ENCODE results near the gene DHX16. TPM values are rescaled to one million over a fixed set of nuclear protein-coding genes. Genes with fewer than 3 reads are reported as not detected.

DHX16 gene
- total and polyA plus RNA-seq, 2 experiments from 2014 or later, result 23.6 to 30.6 TPM

GRCh38 chr6:30711758-30712380 is 39.1 kb upstream of the DHX16 start:
- no peak overlapping the region for H2AFZ ChIP-seq
- peaks cover 6% of the 10 kb centered on the region; the same call in 1 of the 2 replicates for H3K36me3 ChIP-seq (ENCODE audit: low read depth)
- no peaks in the 10 kb centered on the region for H3K27me3 ChIP-seq (replicated peaks; ENCODE audit: insufficient read depth)
- peaks cover 5% of the 10 kb centered on the region; the same call in 1 of the 2 replicates for H3K4me1 ChIP-seq (ENCODE audit: insufficient read depth)
- H3K27ac ChIP-seq, result no peak overlapping the region
- no peak overlapping the region for H3K4me3 ChIP-seq
- no peaks in the 10 kb centered on the region for H3K9me2 ChIP-seq (ENCODE audit: insufficient read depth)
- H3K79me2 ChIP-seq (ENCODE audit: insufficient read depth), result peaks cover 27% of the 10 kb centered on the region
- no peak for DNase-seq
- no peak overlapping the region for H3K4me2 ChIP-seq (ENCODE audit: unreplicated experiment)
- H3F3A ChIP-seq (ENCODE audit: insufficient read depth), result no peaks in the 10 kb centered on the region
- H3K9me3 ChIP-seq (ENCODE audit: low read depth), result no peaks in the 10 kb centered on the region
- 89 to 100% methylated on average over 1 of the region's 1 CpG for WGBS, 2 experiments (ENCODE audit: low coverage in 1 of 2, low lambda C conversion rate in 2 of 2, missing lambda C conversion rate in 2 of 2)
- in situ Hi-C loops (cut with MboI), result no loop called here
- no peaks in the 10 kb centered on the region for H4K20me1 ChIP-seq (ENCODE audit: insufficient read depth)
- no peak for TF ChIP-seq EZH2 (IDR thresholded peaks at IDR 0.05; ENCODE audit: insufficient read depth, poor library complexity, severe bottlenecking)
- no peak for TF ChIP-seq EZH2phosphoT487 (IDR thresholded peaks at IDR 0.05; ENCODE audit: insufficient read depth, low read depth)
- no peak overlapping the region for H3K9ac ChIP-seq

- Histone ChIP-seq H3K4me1 (ENCODE audit: insufficient read depth) (no peaks in the 10 kb centered on the region), H2AFZ (no peak overlapping the region), H3K79me2 (ENCODE audit: insufficient read depth) (0 out of 2 replicates have a peak, but pooled peaks cover 1% of the 10 kb centered on the region), H3K9ac (no peak overlapping the region), H4K20me1 (ENCODE audit: insufficient read depth) (no peaks in the 10 kb centered on the region), H3K9me3 (ENCODE audit: low read depth) (no peaks in the 10 kb centered on the region), H3K27me3 (replicated peaks; ENCODE audit: insufficient read depth) (no peaks in the 10 kb centered on the region), H3K4me2 (ENCODE audit: unreplicated experiment) (no peak overlapping the region), H3K27ac (no peak overlapping the region), H3K4me3 (no peak overlapping the region), H3F3A (ENCODE audit: insufficient read depth) (no peaks in the 10 kb centered on the region), H3K36me3 (ENCODE audit: low read depth) (peaks cover 3% of the 10 kb centered on the region; the same call in 1 of the 2 replicates), H3K9me2 (ENCODE audit: insufficient read depth) (no peaks in the 10 kb centered on the region)
- TF ChIP-seq EZH2 (IDR thresholded peaks at IDR 0.05; ENCODE audit: insufficient read depth, poor library complexity, severe bottlenecking) (no peak), EZH2phosphoT487 (IDR thresholded peaks at IDR 0.05; ENCODE audit: insufficient read depth, low read depth) (no peak)
- 94 to 95% methylated on average over 2 of the region's 2 CpGs for WGBS, 2 experiments (ENCODE audit: low coverage in 1 of 2, low lambda C conversion rate in 2 of 2, missing lambda C conversion rate in 2 of 2)
- in situ Hi-C loops (cut with MboI), result no loop called here
- DNase-seq, result no peak
Observed at GRCh38 chr6:30709101-30709868, 36.5 kb upstream of the DHX16 start.

GRCh38 chr6:30707281-30707850 is 34.6 kb upstream of the DHX16 start:
- Histone ChIP-seq H3K79me2 (ENCODE audit: insufficient read depth) (no peaks in the 10 kb centered on the region), H3K27ac (no peak overlapping the region), H3K36me3 (ENCODE audit: low read depth) (peaks cover 3% of the 10 kb centered on the region; the same call in 1 of the 2 replicates), H3K9me3 (ENCODE audit: low read depth) (no peaks in the 10 kb centered on the region), H4K20me1 (ENCODE audit: insufficient read depth) (no peaks in the 10 kb centered on the region), H3K27me3 (replicated peaks; ENCODE audit: insufficient read depth) (no peaks in the 10 kb centered on the region), H3K4me2 (ENCODE audit: unreplicated experiment) (no peak overlapping the region), H3K4me3 (no peak overlapping the region), H3K9ac (no peak overlapping the region), H3K9me2 (ENCODE audit: insufficient read depth) (no peaks in the 10 kb centered on the region), H2AFZ (no peak overlapping the region), H3K4me1 (ENCODE audit: insufficient read depth) (no peaks in the 10 kb centered on the region), H3F3A (ENCODE audit: insufficient read depth) (no peaks in the 10 kb centered on the region)
- 94 to 99% methylated on average over 6 of the region's 6 CpGs for WGBS, 2 experiments (ENCODE audit: low coverage in 1 of 2, low lambda C conversion rate in 2 of 2, missing lambda C conversion rate in 2 of 2)
- DNase-seq, result no peak
- TF ChIP-seq EZH2phosphoT487 (IDR thresholded peaks at IDR 0.05; ENCODE audit: insufficient read depth, low read depth) (no peak), EZH2 (IDR thresholded peaks at IDR 0.05; ENCODE audit: insufficient read depth, poor library complexity, severe bottlenecking) (no peak)
- in situ Hi-C loops (cut with MboI), result no loop called here

GRCh38 chr6:30705620-30706019 is 32.8 kb upstream of the DHX16 start:
- Histone ChIP-seq H3K9me3 (ENCODE audit: low read depth) (no peaks in the 10 kb centered on the region), H3K4me2 (ENCODE audit: unreplicated experiment) (no peak overlapping the region), H3K79me2 (ENCODE audit: insufficient read depth) (no peaks in the 10 kb centered on the region), H3K27ac (no peak overlapping the region), H3K9me2 (ENCODE audit: insufficient read depth) (no peaks in the 10 kb centered on the region), H4K20me1 (ENCODE audit: insufficient read depth) (no peaks in the 10 kb centered on the region), H3K4me1 (ENCODE audit: insufficient read depth) (no peaks in the 10 kb centered on the region), H2AFZ (no peak overlapping the region), H3K27me3 (replicated peaks; ENCODE audit: insufficient read depth) (no peaks in the 10 kb centered on the region), H3F3A (ENCODE audit: insufficient read depth) (no peaks in the 10 kb centered on the region), H3K9ac (no peak overlapping the region), H3K4me3 (no peak overlapping the region), H3K36me3 (ENCODE audit: low read depth) (peaks cover 8% of the 10 kb centered on the region)
- TF ChIP-seq EZH2 (IDR thresholded peaks at IDR 0.05; ENCODE audit: insufficient read depth, poor library complexity, severe bottlenecking), result no peak
- TF ChIP-seq EZH2phosphoT487 (IDR thresholded peaks at IDR 0.05; ENCODE audit: insufficient read depth, low read depth), result no peak
- WGBS, 2 experiments (ENCODE audit: low coverage in 1 of 2, low lambda C conversion rate in 2 of 2, missing lambda C conversion rate in 2 of 2), result 94 to 97% methylated on average over 4 of the region's 4 CpGs
- in situ Hi-C loops (cut with MboI), result no loop called here
- no peak for DNase-seq
